SU-DHL-6 (cell line): Measurements from ENCODE around the gene MUC5AC.

Experiments used
- CTCF ChIP-seq: fragments of 200-600 bp; sonication (generic); IDR thresholded peaks from one replicate; pipeline ENCODE4 v1.5.1; 2017; ENCODE audit warnings: antibody characterized with exemption, mild to moderate bottlenecking, low read length, moderate library complexity; ENCODE audit not compliant: insufficient read depth, poor library complexity, severe bottlenecking
- EZH2phosphoT487 ChIP-seq: fragments of 200-600 bp; sonication (generic), shearing (Covaris generic); conservative IDR thresholded peaks from 2 replicates; pipeline ENCODE4 v1.6.1; 2018; ENCODE audit warnings: mild to moderate bottlenecking, antibody characterized with exemption, low read length, moderate library complexity, mixed read lengths

GRCh38 chr11:1219446-1219833, 61.7 kb downstream of the MUC5AC start:
- no peak for TF ChIP-seq CTCF
- TF ChIP-seq EZH2phosphoT487: no peak
